Suppressor macrophage treated with lipopolysaccharide for 4 hours (primary cell): ENCODE results near the gene WDR37.

Experiments used
- DNase-seq: peaks from one replicate; pipeline ENCODE4 v3.0.0-alpha.2; 2020

Gene WDR37

GRCh38 chr10:1172256-1172984 lies 116.2 kb downstream of the WDR37 start:
- no peak for DNase-seq

- DNase-seq, result no peak
Observed at GRCh38 chr10:1173091-1173490, 116.9 kb downstream of the WDR37 start.

GRCh38 chr10:1174022-1174421 lies 117.8 kb downstream of the WDR37 start:
- DNase-seq, result no peak

GRCh38 chr10:1175956-1176565 lies 119.9 kb downstream of the WDR37 start:
- no peak for DNase-seq

- DNase-seq, result no peak
Observed at GRCh38 chr10:1177936-1178335, 121.8 kb downstream of the WDR37 start.

GRCh38 chr10:1178506-1178905 lies 122.3 kb downstream of the WDR37 start:
- DNase-seq, result no peak

- DNase-seq, result no peak
Observed at GRCh38 chr10:1179346-1180070, 123.3 kb downstream of the WDR37 start.

GRCh38 chr10:1180071-1180730 lies 124.0 kb downstream of the WDR37 start:
- DNase-seq, result no peak

- no peak for DNase-seq
Observed at GRCh38 chr10:1180836-1181235, 124.7 kb downstream of the WDR37 start.
